Endometrium (tissue), 2 donors: ENCODE measurements around the gene EPDR1.
"Not testable (repeated sequence)": the region's sequence is repeated elsewhere in the genome, so short reads cannot be mapped to it uniquely, and the experiment has no call there.

Experiments
- FAIRE-seq: peaks from 2 replicates; lab custom pipeline; 2012; peaks lifted over from hg19 to GRCh38; lab: Jason Lieb, UNC
- donor health status: control.
- donor health status: control.

EPDR1 gene

DNA sequence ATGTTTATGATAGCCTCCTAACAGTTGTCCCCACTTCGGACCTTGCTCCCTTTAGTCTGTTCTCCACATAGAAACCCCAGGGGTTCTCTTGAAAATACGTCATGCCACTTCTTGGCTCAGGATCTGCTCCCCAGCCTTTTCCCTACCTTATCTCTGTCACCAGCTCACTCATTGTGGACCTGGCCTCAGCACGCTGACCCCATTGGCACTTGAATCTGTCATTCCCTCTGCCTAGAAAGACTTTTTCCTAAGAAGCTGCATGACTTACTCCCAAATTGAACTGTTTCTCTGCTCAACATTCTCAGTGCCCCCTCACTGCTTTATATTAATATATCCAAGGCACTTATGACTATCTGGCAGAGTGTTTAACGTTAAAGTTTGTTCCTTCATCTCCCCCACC, 8.4 kb downstream of the EPDR1 start:
- FAIRE-seq: no peak

- peak; percentile 94 for FAIRE-seq
Observed at GRCh38 chr7:37930226-37930948, 9.9 kb downstream of the EPDR1 start.

- no peak for FAIRE-seq
Observed at GRCh38 chr7:37932543-37932942, 12.1 kb downstream of the EPDR1 start.

DNA sequence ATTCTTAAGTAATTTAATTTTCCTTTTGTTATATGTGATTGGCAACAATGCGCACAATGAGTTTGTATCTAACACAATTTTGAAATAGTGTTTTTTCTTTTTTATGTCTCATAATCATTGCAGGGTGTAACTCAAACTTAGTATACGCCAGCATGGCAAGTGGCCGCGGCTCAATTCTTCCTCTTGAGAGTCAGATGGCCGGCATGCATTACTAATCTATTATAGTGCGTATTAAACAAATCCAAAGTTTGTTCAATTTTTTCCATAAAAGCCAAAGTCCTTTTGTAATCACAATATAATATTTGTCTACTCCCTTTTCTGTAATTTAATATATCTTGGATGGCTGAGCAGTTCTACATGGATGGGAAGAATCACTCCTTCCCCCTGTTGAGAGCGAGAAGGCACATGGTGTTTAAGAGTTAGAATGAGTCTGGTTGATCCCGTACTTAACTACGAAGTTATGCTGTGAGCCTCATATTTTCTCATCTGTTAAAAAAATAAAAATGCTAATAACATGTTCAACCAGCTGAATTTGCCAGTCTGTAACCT, 12.7 kb downstream of the EPDR1 start:
- no peak for FAIRE-seq

- no peak for FAIRE-seq
Observed at GRCh38 chr7:37942934-37943610, 22.6 kb downstream of the EPDR1 start.

- FAIRE-seq: no peak
Observed at GRCh38 chr7:37943905-37944736, 23.7 kb downstream of the EPDR1 start.

- no peak for FAIRE-seq
Observed at GRCh38 chr7:37944737-37945054, 24.3 kb downstream of the EPDR1 start.

DNA sequence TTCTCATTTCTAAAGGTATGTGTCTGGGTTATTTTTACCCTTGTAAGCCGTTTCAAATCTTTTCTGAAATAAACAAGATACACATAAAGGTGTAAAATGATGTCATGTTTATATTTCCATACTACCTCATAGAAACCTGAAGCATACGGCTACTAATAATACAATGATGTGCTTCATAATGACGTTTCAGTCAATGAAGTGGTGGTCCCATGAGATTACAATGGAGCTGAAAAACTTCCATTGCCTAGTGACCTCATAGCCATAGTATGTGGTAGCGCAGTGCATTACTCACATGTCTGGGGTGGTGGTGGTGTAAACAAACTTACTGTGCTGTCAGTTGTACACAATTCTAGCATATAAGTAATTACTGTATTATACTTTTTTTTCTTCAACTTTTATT, 24.9 kb downstream of the EPDR1 start:
- no peak for FAIRE-seq

DNA sequence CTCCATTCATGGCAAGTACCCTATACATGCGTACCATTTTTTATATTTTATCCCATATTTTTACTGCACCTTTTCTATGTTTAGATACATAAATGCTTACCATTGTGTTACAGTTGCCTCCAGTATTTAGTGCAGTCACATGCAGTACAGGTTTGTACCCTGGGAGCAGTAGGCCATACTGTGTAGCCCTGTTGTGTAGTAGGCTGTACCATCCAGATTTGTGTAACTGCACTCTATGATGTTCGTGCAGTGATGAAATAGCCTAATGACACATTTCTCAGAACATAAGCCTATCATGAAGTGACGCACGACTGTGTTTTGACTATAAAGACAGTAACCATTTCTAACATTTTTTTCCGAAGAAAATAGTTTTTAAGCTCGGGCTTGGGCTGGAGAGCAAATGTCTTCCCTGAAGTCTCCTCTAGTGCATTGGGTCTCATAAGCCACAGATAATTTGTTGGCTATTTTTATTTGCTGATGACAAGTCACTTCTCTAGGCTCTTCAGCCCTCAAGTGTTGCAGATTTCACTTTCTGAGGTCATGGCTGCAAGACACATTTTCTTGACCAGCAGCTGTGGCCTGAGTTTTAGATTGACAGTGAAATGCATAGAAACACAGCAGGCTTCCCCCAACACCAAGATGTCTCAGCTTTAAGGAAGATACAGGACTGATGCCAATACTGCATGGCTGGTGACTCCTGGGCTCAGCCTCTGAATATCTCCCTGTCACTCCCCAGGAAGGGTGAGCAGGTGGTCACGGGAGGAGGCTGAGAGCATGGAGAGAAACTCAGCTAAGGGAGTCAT, 26.9 kb downstream of the EPDR1 start:
- FAIRE-seq: no peak

GRCh38 chr7:37947941-37948210, 27.4 kb downstream of the EPDR1 start:
- no peak for FAIRE-seq

DNA sequence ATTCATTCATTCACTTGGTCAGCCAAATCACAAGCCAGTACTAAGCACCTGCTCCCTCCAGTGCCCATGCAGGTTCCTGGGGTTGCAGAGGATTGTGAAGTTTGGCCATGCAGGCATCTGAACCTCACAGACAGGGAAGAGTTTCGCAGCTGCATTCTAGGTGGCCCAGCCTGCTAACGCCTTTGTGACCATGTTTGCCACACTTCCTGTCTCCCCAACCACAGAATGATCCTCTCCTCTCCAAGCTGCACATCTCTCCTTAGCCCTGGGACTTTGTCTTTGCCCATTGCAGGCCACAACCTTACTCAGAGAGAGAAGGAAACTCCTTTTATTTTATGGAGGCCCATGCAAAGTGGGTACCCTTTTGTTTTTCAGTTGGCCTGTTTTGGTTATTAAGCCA, 31.8 kb downstream of the EPDR1 start:
- FAIRE-seq: no peak

DNA sequence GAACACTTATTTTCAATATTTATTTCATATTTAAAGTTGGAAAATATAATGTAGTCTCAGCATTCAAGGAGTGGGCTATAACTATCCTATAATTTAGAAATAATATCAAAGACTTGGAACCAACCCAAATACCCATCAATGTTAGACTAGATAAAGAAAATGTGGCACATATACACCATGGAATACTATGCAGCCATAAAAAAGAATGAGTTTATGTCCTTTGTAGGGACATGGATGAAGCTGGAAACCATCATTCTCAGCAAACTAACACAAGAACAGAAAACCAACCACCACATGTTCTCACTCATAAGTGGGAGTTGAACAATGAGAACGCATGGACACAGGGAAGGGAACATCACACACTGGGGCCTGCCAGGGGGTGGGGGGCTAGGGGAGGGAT, 33.8 kb downstream of the EPDR1 start:
- FAIRE-seq: not testable (repeated sequence)

GRCh38 chr7:37956791-37957190, 36.4 kb downstream of the EPDR1 start:
- FAIRE-seq: no peak

DNA sequence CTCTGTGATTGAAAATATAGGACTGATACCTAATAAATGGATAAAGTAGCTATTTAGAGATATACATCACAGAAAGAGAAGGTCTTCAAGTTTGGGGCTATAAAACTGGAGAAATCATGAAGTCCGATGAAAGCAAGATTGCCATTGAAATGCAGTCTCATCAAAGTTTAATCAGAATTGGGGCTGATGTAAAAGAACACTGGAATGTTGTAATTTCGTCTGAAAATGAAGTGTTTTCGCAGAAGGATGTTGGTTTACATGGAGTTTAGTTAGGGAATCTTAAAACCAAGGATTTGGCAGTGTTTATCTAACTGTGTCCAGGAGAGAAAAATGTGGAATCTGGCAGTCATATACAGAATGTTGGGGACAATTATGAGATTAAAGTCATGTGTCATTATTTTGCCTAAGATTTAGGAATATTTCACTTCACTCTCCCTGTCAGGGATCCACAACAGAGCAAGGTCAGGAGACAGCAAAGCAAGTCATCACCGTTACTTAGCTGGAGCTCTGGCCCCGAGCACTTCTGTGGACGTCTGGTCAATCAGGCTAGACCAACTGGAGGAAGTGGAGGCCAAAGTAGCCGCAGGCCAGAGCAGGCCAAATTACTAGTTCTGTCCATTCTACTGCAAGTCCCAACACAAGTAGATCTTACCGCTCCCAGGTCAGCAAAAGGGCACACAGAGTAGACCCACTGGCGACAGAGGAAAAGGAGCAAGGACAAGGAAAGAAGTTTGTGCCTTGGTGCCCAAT, 37.0 kb downstream of the EPDR1 start:
- no peak for FAIRE-seq

DNA sequence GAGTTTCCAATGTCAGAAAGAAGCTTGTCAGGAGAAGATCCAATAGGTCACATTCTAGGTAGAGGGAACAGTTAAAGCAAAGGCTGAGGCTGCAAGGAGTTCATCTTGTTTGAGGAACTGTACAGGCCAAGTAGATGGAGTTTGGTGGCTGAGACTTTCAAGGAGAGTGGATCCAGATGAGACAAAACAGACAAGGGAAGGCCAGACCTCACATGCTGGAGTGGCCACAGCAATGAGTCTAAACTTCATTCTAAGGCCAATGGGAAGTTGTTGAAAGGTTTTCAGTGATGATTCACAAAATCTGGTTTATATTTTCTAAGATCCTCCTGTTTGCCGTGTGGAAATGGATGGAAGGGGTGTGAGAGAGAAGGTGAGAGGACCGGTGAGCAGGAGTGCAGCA, 40.0 kb downstream of the EPDR1 start:
- no peak for FAIRE-seq

GRCh38 chr7:37961251-37961650, 40.8 kb downstream of the EPDR1 start:
- no peak for FAIRE-seq

DNA sequence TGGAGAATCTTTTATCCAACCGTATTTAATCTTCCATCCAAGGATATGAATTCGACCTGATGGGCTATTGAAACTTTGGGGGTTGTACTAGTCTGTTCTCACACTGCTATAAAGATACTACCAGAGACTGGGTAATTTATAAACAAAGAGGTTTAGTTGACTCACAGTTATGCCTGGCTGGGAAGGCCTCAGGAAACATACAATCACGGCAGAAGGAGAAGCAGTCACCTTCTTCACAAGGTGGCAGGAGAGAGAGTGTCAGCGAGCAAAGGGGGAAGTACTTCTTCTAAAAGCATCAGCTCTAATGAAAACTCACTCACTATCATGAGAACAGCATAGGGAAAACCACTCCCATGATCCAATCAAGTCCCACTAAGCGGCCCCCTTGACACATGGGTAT, 43.8 kb downstream of the EPDR1 start:
- FAIRE-seq: no peak

DNA sequence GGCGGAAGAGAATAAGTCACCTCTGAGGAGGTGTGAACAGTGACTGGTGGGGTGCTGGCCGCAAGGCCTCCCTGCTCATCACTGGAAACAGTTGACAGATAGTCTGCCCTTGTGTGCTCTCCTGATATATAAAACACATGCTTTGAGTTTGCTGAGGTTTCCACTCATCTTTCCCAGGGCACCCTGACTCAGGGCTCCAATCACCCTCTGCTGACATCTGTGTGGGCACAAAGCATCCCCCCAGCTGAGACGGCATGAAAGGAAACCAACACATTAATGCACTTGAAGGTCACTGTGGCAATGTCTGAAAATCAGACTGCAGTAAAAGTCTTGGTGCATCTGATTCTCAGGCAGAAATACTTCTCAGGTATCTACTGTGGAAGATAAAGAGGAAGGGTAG, 49.8 kb downstream of the EPDR1 start:
- FAIRE-seq: no peak

DNA sequence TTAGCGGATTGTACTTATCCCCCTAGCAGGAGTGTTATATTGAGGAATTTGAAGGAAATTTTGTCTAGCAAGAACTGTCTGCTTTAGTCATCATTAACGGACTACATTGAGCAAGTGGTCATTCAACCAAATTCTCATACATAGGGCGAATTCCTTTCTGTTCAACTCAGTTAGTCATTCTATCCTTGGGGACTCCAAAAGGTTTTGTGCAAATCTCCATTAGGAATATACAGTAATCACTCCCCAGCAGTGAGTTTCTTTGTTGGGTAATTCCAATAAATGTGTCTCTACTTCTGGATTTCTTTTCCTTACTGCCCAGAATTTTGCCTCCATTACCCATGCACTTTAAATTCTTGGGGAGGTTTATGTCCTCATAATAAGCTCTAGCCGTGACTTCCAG, 51.1 kb downstream of the EPDR1 start:
- no peak for FAIRE-seq

GRCh38 chr7:37973915-37974314, 53.5 kb downstream of the EPDR1 start:
- no peak for FAIRE-seq

DNA sequence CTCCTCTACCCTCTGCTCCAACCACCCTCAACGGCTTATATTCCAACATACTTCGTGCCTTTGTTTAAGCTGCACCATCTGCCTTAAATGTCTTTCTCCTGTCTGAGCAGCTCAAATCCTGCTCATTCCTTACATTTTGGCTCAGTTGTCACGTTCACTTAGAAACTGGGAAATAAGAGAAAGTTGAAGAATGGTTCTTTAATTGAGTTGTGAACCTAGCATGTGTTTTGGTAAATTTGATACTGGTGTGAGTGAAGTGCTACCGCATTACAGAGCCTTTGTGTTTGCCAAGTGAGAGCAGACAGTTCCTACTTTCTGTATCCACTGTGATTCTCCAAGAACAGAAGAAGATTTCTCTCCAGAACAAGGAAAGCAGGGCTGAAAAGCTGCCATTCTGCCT, 54.3 kb downstream of the EPDR1 start:
- no peak for FAIRE-seq

- no peak for FAIRE-seq
Observed at GRCh38 chr7:37977243-37977642, 56.8 kb downstream of the EPDR1 start.
